Esophagus squamous epithelium (tissue), 5 donors: ENCODE measurements around the gene OR10R2. TPM values are rescaled to one million over a fixed set of nuclear protein-coding genes. Genes with fewer than 3 reads are reported as not detected.

Experiments used
- DNase-seq: peaks from one replicate; lab custom pipeline; 2025; lab: John Stamatoyannopoulos, UW
- H3K27ac ChIP-seq, 4 donors: fragments of 200-600 bp; sonication (generic); one replicate each; pipeline ENCODE4 v1.5.1; 2016 to 2019; ENCODE audit warnings: mild to moderate bottlenecking in 1 of 4
- H3K27me3 ChIP-seq, 4 donors: fragments of 200-600 bp; sonication (generic); 1 replicate in 3 of 4; 2 replicates in 1 of 4; pipeline versions ENCODE4 v1.5.1 to v1.6.0; 2017 to 2021; ENCODE audit warnings: antibody characterized with exemption in 1 of 4
- H3K36me3 ChIP-seq, 3 donors: fragments of 200-600 bp; sonication (generic); one replicate each; pipeline ENCODE4 v1.5.1; 2016 to 2019
- H3K4me1 ChIP-seq, 3 donors: fragments of 200-600 bp; sonication (generic); one replicate each; pipeline ENCODE4 v1.5.1; 2017 to 2019
- H3K4me3 ChIP-seq, 4 donors: fragments of 200-600 bp; sonication (generic); 1 replicate in 3 of 4; 2 replicates in 1 of 4; pipeline ENCODE4 v1.5.1; 2016 to 2019; ENCODE audit warnings: mild to moderate bottlenecking in 2 of 4, moderate library complexity in 1 of 4
- H3K9me3 ChIP-seq, 3 donors: fragments of 200-600 bp; sonication (generic); one replicate each; pipeline ENCODE4 v1.5.1; 2016 to 2019
- CTCF ChIP-seq, 6 experiments: fragments of 450-650 bp in 4 of 6; fragments of 200-600 bp in 2 of 6; sonication (generic) in 2 of 6; IDR thresholded peaks; one replicate each; pipeline ENCODE4 v1.5.1; 2016 to 2019; ENCODE audit warnings: antibody characterized with exemption in 6 of 6, mild to moderate bottlenecking in 4 of 6, moderate library complexity in 4 of 6
- POLR2A ChIP-seq, 4 donors: fragments of 450-650 bp; IDR thresholded peaks; one replicate each; pipeline ENCODE4 v1.6.1; 2017; ENCODE audit warnings: antibody characterized with exemption in 4 of 4, mild to moderate bottlenecking in 4 of 4, moderate library complexity in 3 of 4
- WGBS, 2 donors: methylation state at CpG; one replicate each; pipeline ENCODE4 v1.1.5; 2018; 5-methylcytosine and 5-hydroxymethylcytosine counted together
- intact Hi-C: fragments of 100-400 bp; cut with DNase I; formaldehyde crosslinking; loops from one replicate; pipeline ENCODE4 v1.15.0; 2022
- total RNA-seq, 4 donors: library from RNA; depleted of rRNA; stranded (reverse); fragments of >200 nt; gene quantifications; one replicate each; pipeline ENCODE4 v1.1.0, GENCODE V29; 2016
- donor health status: DM: yes; HTN: yes; CAD: no.

Gene OR10R2
- total RNA-seq, 4 donors from 2014 or later = not detected

GRCh38 chr1:158485455-158485854 lies 13.4 kb downstream of the OR10R2 start:
- no peaks in the 10 kb centered on the region for H3K9me3 ChIP-seq
- no peak overlapping the region for H3K4me3 ChIP-seq
- 32 to 46% methylated on average over 2 of the region's 2 CpGs for WGBS, 2 donors
- no peak for DNase-seq
- no peaks in the 10 kb centered on the region for H3K27me3 ChIP-seq
- no peaks in the 10 kb centered on the region for H3K36me3 ChIP-seq
- TF ChIP-seq CTCF (IDR thresholded peaks at IDR 0.05) = no peak
- no peak for TF ChIP-seq POLR2A (IDR thresholded peaks at IDR 0.05)
- no peak overlapping the region for H3K27ac ChIP-seq
- H3K4me1 ChIP-seq = no peaks in the 10 kb centered on the region
- intact Hi-C loops = no loop called here

- H3K27me3 ChIP-seq = no peaks in the 10 kb centered on the region
- no peak for DNase-seq
- intact Hi-C loops = no loop called here
- 60 to 73% methylated on average over 3 of the region's 3 CpGs for WGBS, 2 donors
- H3K4me1 ChIP-seq = no peaks in the 10 kb centered on the region
- H3K9me3 ChIP-seq = no peaks in the 10 kb centered on the region
- no peak for TF ChIP-seq POLR2A (IDR thresholded peaks at IDR 0.05)
- no peak for TF ChIP-seq CTCF (IDR thresholded peaks at IDR 0.05)
- H3K27ac ChIP-seq = no peak overlapping the region
- no peak overlapping the region for H3K4me3 ChIP-seq
- no peaks in the 10 kb centered on the region for H3K36me3 ChIP-seq
Observed at GRCh38 chr1:158491316-158491715, 19.3 kb downstream of the OR10R2 start.

GRCh38 chr1:158493054-158493453 lies 21.0 kb downstream of the OR10R2 start:
- Histone ChIP-seq H3K4me3 (no peak overlapping the region), H3K27me3 (no peaks in the 10 kb centered on the region), H3K27ac (no peak overlapping the region), H3K9me3 (no peaks in the 10 kb centered on the region), H3K36me3 (no peaks in the 10 kb centered on the region), H3K4me1 (no peaks in the 10 kb centered on the region)
- TF ChIP-seq CTCF (IDR thresholded peaks at IDR 0.05) (no peak), POLR2A (IDR thresholded peaks at IDR 0.05) (no peak)
- 43 to 53% methylated on average over 3 of the region's 3 CpGs for WGBS, 2 donors
- DNase-seq = no peak
- intact Hi-C loops = no loop called here

- TF ChIP-seq CTCF (IDR thresholded peaks at IDR 0.05) (no peak), POLR2A (IDR thresholded peaks at IDR 0.05) (no peak)
- no peak for DNase-seq
- H3K36me3 ChIP-seq = no peaks in the 10 kb centered on the region
- no peaks in the 10 kb centered on the region for H3K27me3 ChIP-seq
- H3K4me3 ChIP-seq = no peak overlapping the region
- no peak overlapping the region for H3K27ac ChIP-seq
- intact Hi-C loops = no loop called here
- H3K9me3 ChIP-seq = no peaks in the 10 kb centered on the region
- no peaks in the 10 kb centered on the region for H3K4me1 ChIP-seq
- 56 to 64% methylated on average over 2 of the region's 2 CpGs for WGBS, 2 donors
Observed at GRCh38 chr1:158494796-158495195, 22.8 kb downstream of the OR10R2 start.

- Histone ChIP-seq H3K27ac (no peak overlapping the region), H3K4me1 (no peaks in the 10 kb centered on the region), H3K4me3 (no peak overlapping the region), H3K9me3 (peaks cover 0 to 2% (median 0%) of the 10 kb centered on the region in 3 donors), H3K27me3 (no peaks in the 10 kb centered on the region), H3K36me3 (no peaks in the 10 kb centered on the region)
- DNase-seq = no peak
- no peak for TF ChIP-seq POLR2A (IDR thresholded peaks at IDR 0.05)
- TF ChIP-seq CTCF (IDR thresholded peaks at IDR 0.05) = no peak
- intact Hi-C loops = no loop called here
- WGBS, 2 donors = 39 to 47% methylated on average over 2 of the region's 2 CpGs
Observed at GRCh38 chr1:158496374-158496773, 24.4 kb downstream of the OR10R2 start.
